SK-N-SH treated with all-trans-retinoic acid at 6 μM for 48 hours (cell line): ENCODE results near the gene TTC32.

Experiments
- GLIS3 ChIP-seq: fragments of 250-450 bp; sonication (Bioruptor Pico); IDR thresholded peaks from 2 replicates; pipeline ENCODE4 v1.5.0; 2020; ENCODE audit warnings: mild to moderate bottlenecking, moderate library complexity
- ISL1 ChIP-seq: fragments of 250-450 bp; sonication (Bioruptor Pico); IDR thresholded peaks from 2 replicates; pipeline ENCODE4 v2.1.2; 2022; ENCODE audit warnings: mild to moderate bottlenecking, moderate library complexity
- TOX ChIP-seq: fragments of 250-450 bp; sonication (Bioruptor Pico); IDR thresholded peaks from 2 replicates; pipeline ENCODE4 v1.8.0; 2021; ENCODE audit warnings: mild to moderate bottlenecking, moderate library complexity, borderline replicate concordance
- ZFP3 ChIP-seq: fragments of 250-450 bp; sonication (Bioruptor Pico); IDR thresholded peaks from 2 replicates; pipeline ENCODE4 v1.5.0; 2020; ENCODE audit warnings: mild to moderate bottlenecking, moderate library complexity
- ZFP30 ChIP-seq: fragments of 450-650 bp; formaldehyde crosslinking; IDR thresholded peaks from 2 replicates; pipeline ENCODE4 v1.5.0; 2022; ENCODE audit warnings: mild to moderate bottlenecking, moderate library complexity
- TF ChIP-seq, protein P1 (sequence below): fragments of 250-450 bp; sonication (Bioruptor Pico); IDR thresholded peaks from 2 replicates; pipeline ENCODE4 v1.8.0; 2021; ENCODE audit warnings: low read depth, mild to moderate bottlenecking, moderate library complexity, borderline replicate concordance

DNA sequence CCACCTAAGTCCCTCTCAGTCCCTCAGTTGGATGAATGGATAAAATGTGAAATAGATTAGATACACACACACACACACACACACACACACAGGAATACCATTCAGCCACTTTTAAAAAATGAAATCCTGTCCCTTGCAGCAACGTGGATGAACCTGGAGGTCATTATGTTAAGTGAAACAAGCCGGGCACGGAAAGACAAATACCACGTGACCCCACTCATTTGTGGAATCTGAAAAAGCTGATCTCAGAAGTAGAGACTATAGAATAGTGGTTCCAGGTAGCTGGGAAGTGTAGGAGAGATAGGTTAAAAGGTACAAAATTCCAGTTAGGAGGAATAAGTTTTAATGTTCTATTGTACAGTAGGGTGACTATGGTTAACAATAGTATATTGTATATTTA, 31.0 kb downstream of the TTC32 start:
- no peak for TF ChIP-seq ZFP3 (CRISPR knock-in tag)
- TF ChIP-seq GLIS3 (CRISPR knock-in tag), result no peak
- no peak for TF ChIP-seq ZFP30
- TF ChIP-seq TOX (CRISPR knock-in tag), result no peak
- TF ChIP-seq, protein P1, sequence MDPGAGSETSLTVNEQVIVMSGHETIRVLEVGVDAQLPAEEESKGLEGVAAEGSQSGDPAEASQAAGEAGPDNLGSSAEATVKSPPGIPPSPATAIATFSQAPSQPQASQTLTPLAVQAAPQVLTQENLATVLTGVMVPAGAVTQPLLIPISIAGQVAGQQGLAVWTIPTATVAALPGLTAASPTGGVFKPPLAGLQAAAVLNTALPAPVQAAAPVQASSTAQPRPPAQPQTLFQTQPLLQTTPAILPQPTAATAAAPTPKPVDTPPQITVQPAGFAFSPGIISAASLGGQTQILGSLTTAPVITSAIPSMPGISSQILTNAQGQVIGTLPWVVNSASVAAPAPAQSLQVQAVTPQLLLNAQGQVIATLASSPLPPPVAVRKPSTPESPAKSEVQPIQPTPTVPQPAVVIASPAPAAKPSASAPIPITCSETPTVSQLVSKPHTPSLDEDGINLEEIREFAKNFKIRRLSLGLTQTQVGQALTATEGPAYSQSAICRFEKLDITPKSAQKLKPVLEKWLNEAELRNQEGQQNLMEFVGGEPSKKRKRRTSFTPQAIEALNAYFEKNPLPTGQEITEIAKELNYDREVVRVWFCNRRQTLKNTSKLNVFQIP (CRISPR knock-in tag), result no peak
- no peak for TF ChIP-seq ISL1 (CRISPR knock-in tag)
